Large intestine (tissue), 3 donors: ENCODE measurements around the gene GAB1. TPM values are rescaled to one million over a fixed set of nuclear protein-coding genes. Genes with fewer than 3 reads are reported as not detected.

ENCODE experiments used
- DNase-seq, 2 donors: peaks; one replicate each; pipeline versions ENCODE4 v3.0.0 to v3.0.0-alpha.2; 2013
- H3K27ac ChIP-seq: one replicate; pipeline ENCODE4 v1.5.1; 2013; ENCODE audit warnings: low read length
- H3K27me3 ChIP-seq: 2 replicates; pipeline ENCODE4 v1.6.1; 2013; ENCODE audit warnings: low read length; ENCODE audit not compliant: control insufficient read depth, insufficient read depth
- H3K36me3 ChIP-seq: 2 replicates; pipeline ENCODE4 v1.6.1; 2013; ENCODE audit warnings: low read length; ENCODE audit not compliant: control insufficient read depth, insufficient read depth
- H3K4me1 ChIP-seq: one replicate; pipeline ENCODE4 v1.6.1; 2013; ENCODE audit warnings: low read length; ENCODE audit not compliant: control insufficient read depth, insufficient read depth
- H3K4me3 ChIP-seq: one replicate; pipeline ENCODE4 v1.5.1; 2013; ENCODE audit warnings: low read length
- H3K9me3 ChIP-seq: one replicate; pipeline ENCODE4 v1.6.1; 2013; ENCODE audit warnings: mild to moderate bottlenecking, low read depth, low read length, moderate library complexity; ENCODE audit not compliant: control insufficient read depth
- WGBS: methylation state at CpG from one replicate; pipeline ENCODE4 v1.1.5; 2013; ENCODE audit warnings: low lambda C conversion rate; ENCODE audit not compliant: insufficient coverage; 5-methylcytosine and 5-hydroxymethylcytosine counted together
- polyA plus RNA-seq: library from polyadenylated mRNA; unstranded; fragments of 120-200 nt; gene quantifications from one replicate; pipeline ENCODE4 v1.2.1, GENCODE V29; 2013

Gene GAB1
- polyA plus RNA-seq, 1 donor = 69.2 TPM

GRCh38 chr4:143356493-143356892 lies 19.8 kb downstream of the GAB1 start:
- no CpG with 5 or more reads among the region's 3 CpGs for whole genome bisulfite sequencing
- Histone ChIP-seq H3K4me1 (peaks cover 80% of the 10 kb centered on the region), H3K27me3 (no peaks in the 10 kb centered on the region), H3K4me3 (no peak overlapping the region), H3K27ac (peak overlapping the region; percentile 97), H3K36me3 (no peaks in the 10 kb centered on the region), H3K9me3 (no peaks in the 10 kb centered on the region)
- DNase-seq = no peak

- Histone ChIP-seq H3K36me3 (no peaks in the 10 kb centered on the region), H3K4me1 (peaks cover 80% of the 10 kb centered on the region), H3K4me3 (no peak overlapping the region), H3K27ac (peak overlapping the region; percentile 97), H3K27me3 (no peaks in the 10 kb centered on the region), H3K9me3 (no peaks in the 10 kb centered on the region)
- DNase-seq = no peak
- no CpG with 5 or more reads among the region's 1 CpG for whole genome bisulfite sequencing
These were observed 20.6 kb downstream of the GAB1 start for GRCh38 chr4:143357161-143357845.

DNA sequence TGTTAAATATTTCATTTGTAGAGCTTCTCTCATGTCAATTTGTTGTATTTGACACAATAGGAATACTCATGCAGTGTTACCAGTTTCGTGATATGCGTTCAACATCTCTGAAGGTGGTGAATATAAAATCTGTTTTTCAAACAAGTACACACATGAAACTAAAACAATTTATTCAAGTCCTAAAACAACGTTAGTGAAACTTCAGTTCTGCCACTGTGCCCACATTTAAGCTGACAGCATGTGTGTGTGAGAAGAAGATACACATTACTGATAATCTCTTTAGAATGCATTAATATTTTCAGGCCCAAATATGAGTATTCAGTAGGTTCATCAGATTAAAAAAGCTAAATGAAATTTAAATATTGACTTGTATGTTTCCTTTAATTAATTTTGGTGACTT lies 21.7 kb downstream of the GAB1 start:
- WGBS = 73% methylated on average over 2 of the region's 3 CpGs
- Histone ChIP-seq H3K36me3 (no peaks in the 10 kb centered on the region), H3K27me3 (no peaks in the 10 kb centered on the region), H3K4me1 (peaks cover 71% of the 10 kb centered on the region), H3K9me3 (no peaks in the 10 kb centered on the region), H3K27ac (peak overlapping the region; percentile 97), H3K4me3 (no peak overlapping the region)
- no peak for DNase-seq

DNA sequence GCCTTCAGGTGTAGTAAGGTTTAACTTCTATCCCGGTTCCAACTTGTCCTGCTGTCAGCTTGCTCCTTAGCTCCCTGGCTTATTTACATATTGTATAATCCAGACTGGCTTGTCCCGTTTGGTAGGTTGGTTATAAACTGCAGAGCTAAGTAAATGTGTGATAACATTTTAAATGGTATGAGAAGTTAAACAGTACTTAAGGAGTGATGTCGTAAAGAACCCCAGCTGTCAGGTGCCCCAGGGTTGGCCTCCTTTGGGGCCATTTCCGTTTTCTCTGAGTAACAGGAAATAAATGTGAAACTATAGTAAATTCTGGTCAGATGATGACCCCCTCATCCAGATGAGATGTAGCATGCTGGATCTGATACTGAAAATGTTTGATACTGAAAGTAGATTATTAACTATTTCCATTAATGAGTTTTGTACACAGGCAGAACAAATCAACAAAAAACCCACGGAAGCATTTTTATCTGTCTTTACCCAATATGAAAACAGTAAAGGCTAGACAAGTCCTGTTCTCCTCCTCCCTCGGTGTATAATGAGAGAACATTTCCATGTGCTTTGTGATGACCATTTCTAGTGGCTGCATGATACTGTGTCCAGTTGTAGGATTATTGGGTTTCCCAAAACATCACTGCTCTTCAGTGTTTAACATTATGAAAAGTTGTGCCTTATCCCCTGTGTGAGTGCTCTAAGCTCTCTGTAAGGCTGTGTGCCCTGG lies 22.4 kb downstream of the GAB1 start:
- H3K36me3 ChIP-seq = no peaks in the 10 kb centered on the region
- no peaks in the 10 kb centered on the region for H3K9me3 ChIP-seq
- no peaks in the 10 kb centered on the region for H3K27me3 ChIP-seq
- peaks cover 65% of the 10 kb centered on the region for H3K4me1 ChIP-seq
- peak overlapping the region; percentile 97 for H3K27ac ChIP-seq
- DNase-seq = peak; percentile 94 to 98
- H3K4me3 ChIP-seq = no peak overlapping the region
- WGBS = no CpG with 5 or more reads among the region's 6 CpGs

GRCh38 chr4:143359644-143360193 lies 23.0 kb downstream of the GAB1 start:
- peaks cover 62% of the 10 kb centered on the region for H3K4me1 ChIP-seq
- H3K27ac ChIP-seq = peak overlapping the region; percentile 97
- no peaks in the 10 kb centered on the region for H3K27me3 ChIP-seq
- H3K36me3 ChIP-seq = no peaks in the 10 kb centered on the region
- WGBS = no CpG with 5 or more reads among the region's 1 CpG
- no peaks in the 10 kb centered on the region for H3K9me3 ChIP-seq
- no peak overlapping the region for H3K4me3 ChIP-seq
- no peak for DNase-seq

DNA sequence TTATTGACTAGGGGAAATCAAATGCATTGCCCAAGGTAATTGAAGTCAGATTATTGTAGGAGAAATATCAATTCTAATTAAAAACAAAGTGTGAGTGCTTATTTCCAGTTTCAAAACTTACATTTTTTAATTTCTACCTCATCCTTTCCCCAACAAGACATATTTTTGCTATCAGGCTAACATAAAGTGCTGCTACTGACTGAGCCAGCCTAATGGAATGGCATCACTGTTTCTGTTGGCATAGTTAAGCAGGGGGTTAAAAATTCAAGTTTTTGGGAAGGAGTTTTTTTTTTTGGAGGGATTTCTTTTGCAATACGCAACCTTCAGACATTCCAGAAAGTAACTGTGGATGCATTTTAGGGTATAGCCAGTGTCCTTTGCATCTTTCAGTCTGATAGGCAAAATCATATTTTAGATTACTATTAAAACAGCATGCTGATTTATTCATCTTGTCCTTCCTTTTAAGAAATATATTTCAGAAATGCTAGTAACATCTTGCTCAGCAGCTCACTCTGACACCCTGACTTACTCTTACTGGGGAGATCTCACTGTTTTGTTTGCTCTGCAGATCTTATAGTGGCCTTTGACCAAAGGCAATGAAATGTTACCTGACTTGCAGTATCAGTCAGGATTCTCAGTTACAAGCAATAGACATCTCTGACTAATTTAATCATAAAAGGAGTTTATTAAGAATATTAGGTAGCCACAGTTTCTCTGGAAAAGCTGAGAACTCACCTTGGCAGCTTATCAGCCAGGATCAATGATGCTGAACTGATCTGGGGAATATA lies 24.4 kb downstream of the GAB1 start:
- Histone ChIP-seq H3K36me3 (no peaks in the 10 kb centered on the region), H3K4me3 (no peak overlapping the region), H3K27me3 (no peaks in the 10 kb centered on the region), H3K9me3 (no peaks in the 10 kb centered on the region), H3K4me1 (peaks cover 52% of the 10 kb centered on the region), H3K27ac (peak overlapping the region; percentile 97)
- peak; percentile 82 to 89 for DNase-seq
- no CpG with 5 or more reads among the region's 1 CpG for WGBS

- Histone ChIP-seq H3K36me3 (no peaks in the 10 kb centered on the region), H3K27me3 (no peaks in the 10 kb centered on the region), H3K4me3 (no peak overlapping the region), H3K4me1 (peaks cover 37% of the 10 kb centered on the region), H3K27ac (peak overlapping the region; percentile 97), H3K9me3 (no peaks in the 10 kb centered on the region)
- no peak for DNase-seq
- no CpG with 5 or more reads among the region's 5 CpGs for WGBS
These were observed 25.8 kb downstream of the GAB1 start for GRCh38 chr4:143362349-143363046.

DNA sequence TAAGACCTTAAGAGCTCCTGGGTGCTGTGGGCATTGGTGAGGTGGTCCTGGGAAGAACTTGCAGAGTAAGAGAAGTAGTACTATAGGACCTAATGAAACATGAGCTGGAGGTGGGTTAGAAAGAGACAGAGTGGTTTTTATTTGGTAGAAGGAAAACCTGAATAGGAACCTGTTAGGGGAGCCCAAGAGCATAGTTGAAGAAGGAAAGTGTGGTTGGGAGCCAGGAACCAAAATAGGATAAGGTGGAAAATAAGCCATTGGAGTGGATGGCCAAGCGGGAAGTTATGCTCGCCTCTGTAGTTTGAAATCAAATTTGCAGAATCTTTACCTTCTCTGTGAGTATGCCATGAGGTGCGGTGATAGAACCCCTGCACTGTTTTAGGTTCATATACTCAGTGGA lies 26.7 kb downstream of the GAB1 start:
- Histone ChIP-seq H3K27me3 (no peaks in the 10 kb centered on the region), H3K4me1 (peaks cover 33% of the 10 kb centered on the region), H3K4me3 (no peak overlapping the region), H3K27ac (no peak overlapping the region), H3K9me3 (no peaks in the 10 kb centered on the region), H3K36me3 (no peaks in the 10 kb centered on the region)
- WGBS = no CpG with 5 or more reads among the region's 3 CpGs
- DNase-seq = no peak

DNA sequence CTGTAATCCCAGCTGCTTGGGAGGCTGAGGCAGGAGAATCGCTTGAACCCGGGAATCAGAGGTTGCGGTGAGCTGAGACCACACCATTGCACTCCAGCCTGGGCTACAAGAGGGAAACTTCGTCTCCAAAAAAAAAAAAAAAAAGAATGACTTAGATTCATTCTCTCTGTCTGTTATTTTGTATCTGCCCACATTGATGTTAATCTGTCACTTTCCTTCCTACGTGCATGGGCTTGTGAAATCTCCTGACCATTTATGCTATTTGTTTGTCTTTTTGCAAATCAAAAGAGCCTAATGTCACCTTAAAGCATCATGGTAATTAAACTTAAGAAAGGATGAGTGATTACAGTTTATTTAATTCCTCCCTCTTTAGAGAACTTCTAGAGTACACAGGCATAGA lies 27.4 kb downstream of the GAB1 start:
- no peak overlapping the region for H3K4me3 ChIP-seq
- H3K4me1 ChIP-seq = peaks cover 30% of the 10 kb centered on the region
- no peaks in the 10 kb centered on the region for H3K27me3 ChIP-seq
- DNase-seq = no peak
- no peak overlapping the region for H3K27ac ChIP-seq
- WGBS = no CpG with 5 or more reads among the region's 5 CpGs
- H3K36me3 ChIP-seq = no peaks in the 10 kb centered on the region
- no peaks in the 10 kb centered on the region for H3K9me3 ChIP-seq

GRCh38 chr4:143367863-143368262 lies 31.2 kb downstream of the GAB1 start:
- Histone ChIP-seq H3K36me3 (peaks cover 2% of the 10 kb centered on the region), H3K9me3 (no peaks in the 10 kb centered on the region), H3K27me3 (no peaks in the 10 kb centered on the region), H3K4me1 (no peaks in the 10 kb centered on the region), H3K4me3 (no peak overlapping the region), H3K27ac (no peak overlapping the region)
- DNase-seq = no peak
- WGBS = no CpG with 5 or more reads among the region's 5 CpGs
